Germinal center (tissue), 1 donor: ENCODE data around the gene NEMP1.
A peak's percentile ranks its signal among the peaks of the same experiment; 100 is the strongest.
"Not testable (repeated sequence)": the region's sequence is repeated elsewhere in the genome, so short reads cannot be mapped to it uniquely, and the experiment has no call there.

Experiments used
- DNase-seq: peaks from one replicate; pipeline ENCODE4 v3.0.0; 2012; ENCODE audit warnings: mixed read lengths, low spot score

Gene NEMP1

GRCh38 chr12:57027011-57027804 lies 51.4 kb downstream of the NEMP1 start:
- DNase-seq = no peak

GRCh38 chr12:57025196-57025595 lies 53.4 kb downstream of the NEMP1 start:
- no peak for DNase-seq

- DNase-seq = not testable (repeated sequence)
These were observed 56.3 kb downstream of the NEMP1 start for GRCh38 chr12:57022324-57022723.

GRCh38 chr12:57019983-57020719 lies 58.4 kb downstream of the NEMP1 start:
- no peak for DNase-seq

- DNase-seq = no peak
These were observed 59.7 kb downstream of the NEMP1 start for GRCh38 chr12:57018906-57019305.

- DNase-seq = not testable (repeated sequence)
These were observed 60.2 kb downstream of the NEMP1 start for GRCh38 chr12:57018353-57018752.

GRCh38 chr12:57016348-57016747 lies 62.2 kb downstream of the NEMP1 start, which contains the start of gene TAC3:
TSS of gene TAC3 (minus strand) at chr12:57016529. CDS start at chr12:57015797, 732 bp downstream.
- DNase-seq = no peak

GRCh38 chr12:57012600-57013465 lies 65.8 kb downstream of the NEMP1 start:
- no peak for DNase-seq

- no peak for DNase-seq
These were observed 66.9 kb downstream of the NEMP1 start for GRCh38 chr12:57011438-57012424.

- no peak for DNase-seq
These were observed 67.9 kb downstream of the NEMP1 start for GRCh38 chr12:57010627-57011247.

- DNase-seq = no peak
These were observed 68.5 kb downstream of the NEMP1 start for GRCh38 chr12:57009949-57010626.

GRCh38 chr12:57008178-57008577 lies 70.4 kb downstream of the NEMP1 start:
- DNase-seq = peak; percentile 56

GRCh38 chr12:57006809-57007475 lies 71.6 kb downstream of the NEMP1 start:
- DNase-seq = no peak

- DNase-seq = peak; percentile 93
These were observed 72.4 kb downstream of the NEMP1 start, which contains the start of gene ZBTB39 for GRCh38 chr12:57005980-57006808. TSS of gene ZBTB39 (minus strand) at chr12:57006546. CDS start at chr12:57004917, 1,629 bp downstream.
